ENCODE results near the gene DERL2.
"Not testable (repeated sequence)": the region's sequence is repeated elsewhere in the genome, so short reads cannot be mapped to it uniquely, and the experiment has no call there.

The DERL2 gene

GRCh38 chr17:5437721-5438317, 48.2 kb downstream of the DERL2 start:
- DNase-seq (ENCODE audit: low read depth), result no peak

DNA sequence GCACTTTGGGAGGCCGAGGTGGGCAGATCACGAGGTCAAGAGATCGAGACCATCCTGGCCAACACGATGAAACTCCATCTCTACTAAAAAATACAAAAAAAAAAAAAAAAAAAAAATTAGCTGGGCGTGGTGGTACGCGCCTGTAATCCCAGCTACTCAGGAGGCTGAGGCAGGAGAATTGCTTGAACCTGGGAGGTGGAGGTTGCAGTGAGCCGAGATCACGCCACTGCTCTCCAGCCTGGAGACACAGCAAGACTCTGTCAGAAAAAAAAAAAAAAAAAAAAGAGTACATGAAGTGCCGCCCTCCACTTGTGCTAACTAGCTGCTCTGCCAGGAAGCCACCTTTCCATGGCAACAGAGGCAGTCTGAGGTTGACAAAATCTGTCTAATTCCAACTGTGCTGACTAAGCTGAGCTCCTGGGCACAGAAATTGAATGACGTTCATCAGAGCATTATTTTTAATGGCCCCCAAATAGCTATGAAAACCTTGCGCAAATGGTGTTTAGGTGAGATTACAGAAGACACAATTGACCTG, 50.1 kb downstream of the DERL2 start:
- not testable (repeated sequence) for DNase-seq (ENCODE audit: low read depth)

- DNase-seq (ENCODE audit: low read depth), result no peak
Measured at GRCh38 chr17:5434984-5435383, 51.0 kb downstream of the DERL2 start.

DNA sequence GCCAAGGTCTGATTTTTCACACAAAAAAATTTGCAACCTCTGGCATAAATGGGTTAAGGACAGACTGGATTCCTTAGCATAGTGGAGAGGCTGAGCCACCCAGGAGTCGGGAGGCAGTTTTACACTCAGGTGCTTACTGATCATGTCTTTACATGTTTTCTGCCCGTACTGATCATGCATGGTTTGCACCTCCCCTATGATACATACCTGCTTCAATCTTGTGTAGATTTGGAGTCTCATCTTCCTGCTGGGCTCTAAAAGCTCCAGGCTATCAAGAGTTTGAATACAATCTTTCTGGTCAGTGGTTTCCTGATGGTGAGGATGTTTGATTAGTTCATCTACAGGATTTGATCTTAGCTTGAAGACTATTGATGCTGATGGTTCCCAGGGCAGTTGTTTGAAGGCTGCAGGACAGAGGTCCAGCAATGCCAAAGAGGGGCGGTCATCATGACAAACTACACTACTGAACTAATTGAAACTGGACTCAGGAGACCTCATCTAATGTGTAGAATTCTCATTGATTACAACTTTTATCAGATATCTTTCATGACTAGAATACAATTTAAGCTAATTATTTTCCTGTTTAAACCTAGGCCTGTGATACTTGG, 53.9 kb downstream of the DERL2 start:
- no peak for DNase-seq (ENCODE audit: low read depth)

GRCh38 chr17:5431234-5431633, 54.7 kb downstream of the DERL2 start:
- DNase-seq (ENCODE audit: low read depth), result not testable (repeated sequence)

- DNase-seq (ENCODE audit: low read depth), result no peak
Measured at GRCh38 chr17:5430413-5430999, 55.5 kb downstream of the DERL2 start.

DNA sequence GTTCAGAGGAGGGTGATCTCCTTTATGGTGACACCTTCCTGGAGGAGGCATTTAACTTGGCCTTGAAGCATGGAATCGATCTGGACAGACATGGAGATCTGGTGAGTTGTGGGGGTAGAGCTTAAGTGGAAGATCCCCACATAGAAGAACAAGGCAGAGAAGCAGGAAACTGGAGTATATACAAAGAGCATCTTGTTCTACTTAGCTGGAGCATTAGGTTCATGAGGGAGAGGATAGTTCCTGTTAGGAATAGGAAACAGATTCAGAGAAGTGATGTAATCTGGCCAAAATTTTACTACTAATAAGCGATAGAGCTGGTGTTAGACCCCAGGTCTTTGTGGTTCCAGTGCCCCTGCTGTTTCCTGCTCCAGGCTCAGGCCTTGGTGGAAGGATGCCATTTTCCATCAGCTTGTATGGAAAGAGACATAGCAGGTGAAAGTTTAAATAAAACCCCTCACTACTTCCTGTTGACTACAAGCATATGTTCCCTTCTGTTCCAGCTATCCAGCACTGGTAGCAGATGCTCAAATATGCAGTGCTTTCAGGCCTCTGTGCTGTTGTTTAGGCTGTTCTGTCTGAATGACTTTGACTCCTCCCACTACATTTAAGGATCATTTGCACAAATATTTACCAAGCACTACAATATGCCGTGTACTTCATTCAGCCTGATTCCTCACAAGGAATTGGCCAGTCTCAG, 56.6 kb downstream of the DERL2 start:
- DNase-seq (ENCODE audit: low read depth), result no peak

DNA sequence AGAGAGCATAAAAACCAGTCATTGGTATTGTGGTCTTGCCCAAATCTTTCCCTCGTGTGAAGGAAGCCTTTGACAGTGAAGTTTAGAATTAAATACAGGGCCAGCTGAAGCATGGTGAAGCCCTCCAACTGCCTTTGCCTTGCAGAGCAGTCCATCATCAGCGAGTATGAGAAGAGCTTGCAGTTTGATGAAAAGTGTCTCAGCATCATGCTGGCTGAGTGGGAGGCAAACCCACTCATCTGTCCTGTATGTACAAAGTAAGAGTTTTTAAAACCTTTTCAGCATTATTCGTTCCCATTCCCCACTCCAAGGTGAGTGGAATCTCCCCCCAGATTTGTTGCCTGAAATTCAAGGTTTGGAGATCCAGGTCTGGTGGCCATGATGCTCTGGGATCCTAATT, 60.2 kb downstream of the DERL2 start:
- no peak for DNase-seq (ENCODE audit: low read depth)

DNA sequence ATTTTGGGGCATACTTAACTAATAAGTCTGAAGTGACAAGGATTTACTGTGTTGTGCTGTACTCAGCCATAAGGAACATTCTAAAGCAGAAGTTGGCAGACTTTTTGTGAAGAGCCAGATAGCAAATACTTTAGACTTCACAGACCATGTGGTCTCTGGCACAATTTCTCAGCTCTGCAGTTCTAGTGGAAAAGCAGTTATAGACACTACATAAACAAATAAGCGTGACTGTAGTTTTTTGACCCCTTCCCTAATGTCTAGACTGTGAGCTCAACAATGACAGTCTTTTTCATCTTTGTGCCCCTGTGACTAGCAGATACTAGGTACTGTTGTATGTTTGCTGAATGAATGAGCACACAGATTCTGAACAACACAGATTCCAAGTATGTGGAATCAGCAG, 61.1 kb downstream of the DERL2 start:
- DNase-seq (ENCODE audit: low read depth), result no peak

DNA sequence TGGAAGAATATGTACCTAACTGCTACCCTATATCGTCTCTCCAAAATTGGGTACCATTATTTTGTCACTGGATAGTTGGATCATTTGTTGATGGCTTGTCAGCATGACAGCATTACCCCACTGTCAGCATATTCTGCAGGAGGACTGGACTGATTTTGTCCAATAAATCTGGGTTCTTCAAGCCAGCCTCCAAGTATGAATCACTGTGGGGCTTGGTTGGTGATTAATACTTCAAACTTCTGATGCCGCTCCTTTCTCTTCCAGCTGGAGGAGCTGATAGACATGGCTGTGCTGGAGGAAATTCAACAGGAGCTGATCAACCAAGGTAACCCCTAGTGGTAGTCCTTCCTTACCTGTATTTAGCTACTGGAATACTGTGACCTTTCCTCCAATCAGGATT, 63.5 kb downstream of the DERL2 start:
- no peak for DNase-seq (ENCODE audit: low read depth)

All from stimulated activated CD8-positive, alpha-beta memory T cell treated with anti-CD3 and anti-CD28 coated beads, Interleukin-15, amount 100 ng/mL, for 24 hours (primary cell).